Neural cell (in vitro differentiated cells): ENCODE measurements around the gene UQCR11. TPM values are rescaled to one million over a fixed set of nuclear protein-coding genes. Genes with fewer than 3 reads are reported as not detected.

Experiments used
- H2AFZ ChIP-seq: fragments of 200-600, 300-800 bp; sonication (generic), shearing (Covaris generic); 2 replicates; pipeline ENCODE4 v1.6.0; 2014; ENCODE audit warnings: low read depth, mild to moderate bottlenecking, antibody characterized with exemption, low read length, moderate library complexity
- H3F3A ChIP-seq: fragments of 200-600 bp; shearing (Covaris generic); 2 replicates; pipeline ENCODE4 v1.6.1; 2016; ENCODE audit warnings: mild to moderate bottlenecking, moderate library complexity, mixed read lengths, antibody characterized with exemption, low read length; ENCODE audit not compliant: insufficient read depth, poor library complexity, severe bottlenecking
- H3K27ac ChIP-seq: fragments of 200-600, 300-800 bp; sonication (generic), shearing (Covaris generic); 2 replicates; pipeline ENCODE4 v1.5.1; 2014; ENCODE audit warnings: mild to moderate bottlenecking, low read length, moderate library complexity
- H3K27me3 ChIP-seq: fragments of 300-800, 200-600 bp; sonication (generic), shearing (Covaris generic); 2 replicates; pipeline ENCODE4 v1.6.0; 2014; ENCODE audit warnings: mild to moderate bottlenecking, low read depth, low read length, moderate library complexity; ENCODE audit not compliant: insufficient read depth
- H3K36me3 ChIP-seq: fragments of 300-800, 200-600 bp; sonication (generic), shearing (Covaris generic); 2 replicates; pipeline ENCODE4 v1.5.1; 2014; ENCODE audit warnings: mild to moderate bottlenecking, antibody characterized with exemption, low read length, moderate library complexity; ENCODE audit not compliant: insufficient read depth
- H3K4me2 ChIP-seq: fragments of 300-800, 200-600 bp; sonication (generic), shearing (Covaris generic); 2 replicates; pipeline ENCODE4 v1.6.0; 2014; ENCODE audit warnings: mild to moderate bottlenecking, low read length
- H3K4me3 ChIP-seq: fragments of 300-800, 200-600 bp; sonication (generic), shearing (Covaris generic); 2 replicates; pipeline ENCODE4 v1.5.1; 2014; ENCODE audit warnings: mild to moderate bottlenecking, low read length, moderate library complexity
- H3K79me2 ChIP-seq: fragments of 200-600 bp; shearing (Covaris generic); replicated peaks from 2 replicates; pipeline ENCODE4 v1.6.0; 2014; ENCODE audit warnings: mild to moderate bottlenecking, low read length, moderate library complexity; ENCODE audit not compliant: insufficient read depth
- H3K9ac ChIP-seq: fragments of 300-800, 200-600 bp; sonication (generic), shearing (Covaris generic); 2 replicates; pipeline ENCODE4 v1.6.1; 2016; ENCODE audit warnings: mild to moderate bottlenecking, low read length, mixed read lengths
- H3K9me2 ChIP-seq: fragments of 200-600 bp; shearing (Covaris generic); 2 replicates; pipeline ENCODE4 v1.6.1; 2016; ENCODE audit warnings: mild to moderate bottlenecking, low read length, mixed read lengths; ENCODE audit not compliant: insufficient read depth
- H3K9me3 ChIP-seq: fragments of 200-600, 300-800 bp; sonication (generic), shearing (Covaris generic); 2 replicates; pipeline ENCODE4 v1.6.1; 2016; ENCODE audit warnings: mild to moderate bottlenecking, mixed run types, low read length, moderate library complexity, mixed read lengths
- H4K20me1 ChIP-seq: fragments of 200-600 bp; shearing (Covaris generic); 2 replicates; pipeline ENCODE4 v1.6.1; 2016; ENCODE audit warnings: mild to moderate bottlenecking, mixed run types; ENCODE audit not compliant: insufficient read depth
- CTCF ChIP-seq: fragments of 450-650 bp; IDR thresholded peaks from 2 replicates; pipeline ENCODE4 v1.5.1; 2014; ENCODE audit warnings: antibody characterized with exemption, mild to moderate bottlenecking, moderate library complexity; ENCODE audit not compliant: poor library complexity, severe bottlenecking
- EP300 ChIP-seq: fragments of 450-650 bp; conservative IDR thresholded peaks from 2 replicates; pipeline ENCODE4 v1.6.1; 2014; ENCODE audit warnings: antibody characterized with exemption, mild to moderate bottlenecking, moderate library complexity; ENCODE audit not compliant: poor library complexity, severe bottlenecking
- EZH2 ChIP-seq: fragments of 200-600, 300-800 bp; shearing (Covaris generic), sonication (generic); IDR thresholded peaks from 2 replicates; pipeline ENCODE4 v1.6.1; 2014; ENCODE audit warnings: antibody characterized with exemption, low read length, borderline replicate concordance, mild to moderate bottlenecking; ENCODE audit not compliant: insufficient read depth, poor library complexity, severe bottlenecking
- MXI1 ChIP-seq: fragments of 450-650 bp; conservative IDR thresholded peaks from 2 replicates; pipeline ENCODE4 v1.6.1; 2014; ENCODE audit warnings: antibody characterized with exemption, mild to moderate bottlenecking; ENCODE audit not compliant: poor library complexity, severe bottlenecking
- POLR2AphosphoS5 ChIP-seq: IDR thresholded peaks from 2 replicates; pipeline ENCODE4 v1.6.1; 2012
- RAD21 ChIP-seq: fragments of 450-650 bp; conservative IDR thresholded peaks from 2 replicates; pipeline ENCODE4 v1.6.1; 2014; ENCODE audit warnings: antibody characterized with exemption, mild to moderate bottlenecking, moderate library complexity
- REST ChIP-seq: IDR thresholded peaks from 2 replicates; pipeline ENCODE4 v1.6.1; 2012; ENCODE audit warnings: borderline replicate concordance
- SMC3 ChIP-seq: fragments of 450-650 bp; conservative IDR thresholded peaks from 2 replicates; pipeline ENCODE4 v1.6.1; 2014; ENCODE audit warnings: antibody characterized with exemption, mild to moderate bottlenecking, moderate library complexity; ENCODE audit not compliant: poor library complexity
- TAF1 ChIP-seq: IDR thresholded peaks from 2 replicates; pipeline ENCODE4 v1.6.1; 2012; ENCODE audit warnings: low read depth
- polyA plus RNA-seq: library from polyadenylated mRNA; depleted of rRNA; stranded (reverse); fragments of >200 nt; gene quantifications from 2 replicates; pipeline ENCODE4 v1.2.3, GENCODE V29; 2014

Gene UQCR11
- polyA plus RNA-seq, 1 donor from 2014 or later, result 204 TPM

DNA sequence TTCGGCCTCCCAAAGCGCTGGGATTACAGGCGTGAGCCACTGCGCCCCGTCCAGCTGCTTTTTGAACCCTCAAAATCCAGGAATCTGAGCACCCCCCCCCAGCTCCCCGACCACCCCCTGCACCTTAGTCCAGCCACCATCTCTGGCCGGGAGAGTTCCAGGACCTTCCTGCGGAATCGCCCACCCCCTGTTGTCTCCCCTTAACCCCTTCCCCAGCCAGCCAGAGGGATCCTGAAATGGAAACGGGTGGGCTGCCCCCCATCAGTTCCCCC, 11.8 kb downstream of the UQCR11 start:
- Histone ChIP-seq H3K9ac (peak overlapping the region; percentile 71), H3K27ac (no peak overlapping the region)

GRCh38 chr19:1592755-1593500, 12.3 kb downstream of the UQCR11 start, which contains the start of gene MBD3:
Gene MBD3 (minus strand): TSS chr19:1592865. CDS start chr19:1592631, 234 bp downstream.
- Histone ChIP-seq H3K4me3 (peak within 1 kb of the TSS; percentile 96), H3K27me3 (no peaks in the 10 kb centered on the region), H4K20me1 (no peaks in the 10 kb centered on the region), H3K9me3 (no peaks in the 10 kb centered on the region), H3K27ac (peak within 1 kb of the TSS; percentile 94), H3F3A (no peaks in the 10 kb centered on the region), H3K4me2 (peak within 1 kb of the TSS; percentile 88), H3K9me2 (no peaks in the 10 kb centered on the region), H3K79me2 (peaks cover 35% of the 10 kb centered on the region), H3K9ac (peak within 1 kb of the TSS; percentile 98), H3K36me3 (peaks cover 6% of the 10 kb centered on the region), H2AFZ (peak within 1 kb of the TSS; percentile 60)
- TF ChIP-seq EP300 (no peak), SMC3 (no peak), REST (no peak), POLR2AphosphoS5 (peak; percentile 66), CTCF (no peak), TAF1 (no peak)

More for the DNA sequence above, 11.8 kb downstream of the UQCR11 start:
- peaks cover 32% of the 10 kb centered on the region for H3K79me2 ChIP-seq
- H3K36me3 ChIP-seq, result peaks cover 6% of the 10 kb centered on the region
- H4K20me1 ChIP-seq, result no peaks in the 10 kb centered on the region
- H3K4me3 ChIP-seq, result no peak overlapping the region
- H3K9me3 ChIP-seq, result no peaks in the 10 kb centered on the region
- H2AFZ ChIP-seq, result no peak overlapping the region
- no peaks in the 10 kb centered on the region for H3K27me3 ChIP-seq
- no peaks in the 10 kb centered on the region for H3K9me2 ChIP-seq
- no peaks in the 10 kb centered on the region for H3F3A ChIP-seq
- no peak overlapping the region for H3K4me2 ChIP-seq
- no peak for TF ChIP-seq RAD21
- TF ChIP-seq EZH2, result no peak
- no peak for TF ChIP-seq POLR2AphosphoS5
- no peak for TF ChIP-seq SMC3
- TF ChIP-seq MXI1, result no peak
- TF ChIP-seq EP300, result no peak
- no peak for TF ChIP-seq CTCF
- TF ChIP-seq TAF1, result no peak
- TF ChIP-seq REST, result no peak
